Measurements from ENCODE around the gene CNTN4. TPM values are rescaled to one million over a fixed set of nuclear protein-coding genes. Genes with fewer than 3 reads are reported as not detected.

CNTN4 gene
- total and polyA plus RNA-seq, 2 donors (not counting 3 experiments of a cell fraction or from before 2014, with no cell fraction given) = not detected

DNA sequence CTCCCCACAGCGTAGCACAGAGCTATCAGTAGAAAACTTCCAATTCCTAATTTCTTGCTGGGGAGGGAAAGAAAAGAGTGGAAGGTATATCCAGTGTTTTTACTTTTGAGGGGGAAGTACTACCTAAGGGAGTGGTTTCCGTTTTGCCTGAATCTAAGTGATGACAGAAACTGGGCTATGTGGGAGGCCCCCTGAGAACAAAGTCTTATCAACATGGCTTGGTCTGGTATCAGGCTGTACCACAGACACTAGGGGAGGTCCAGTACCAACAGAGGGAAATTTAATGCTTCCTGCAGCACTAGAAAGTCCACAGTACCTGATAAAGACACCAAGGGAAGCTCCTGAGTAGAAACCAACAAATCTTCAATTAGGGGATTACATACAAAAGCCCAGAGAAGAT is 812.3 kb downstream of the CNTN4 start:
- Histone ChIP-seq H3K4me3 (replicated peaks in 1 of 3; ENCODE audit: insufficient read depth in 1 of 3, low read depth in 1 of 3, low read length in 3 of 3) (no peak overlapping the region), H3K27me3 (ENCODE audit: control insufficient read depth in 2 of 2, insufficient read depth in 2 of 2, low read length in 2 of 2) (no peaks in the 10 kb centered on the region), H3K9me3 (replicated peaks; ENCODE audit: control insufficient read depth, insufficient read depth, low read length) (peaks cover 1% of the 10 kb centered on the region), H4K20me1 (replicated peaks; ENCODE audit: control insufficient read depth, extremely low read depth, insufficient read depth, low read length) (no peaks in the 10 kb centered on the region), H3K9me1 (replicated peaks; ENCODE audit: control insufficient read depth, extremely low read depth, insufficient read depth, low read length) (no peaks in the 10 kb centered on the region), H3K9ac (replicated peaks; ENCODE audit: extremely low read depth, insufficient read depth, low read length) (no peak overlapping the region), H3K36me3 (ENCODE audit: control insufficient read depth in 2 of 2, extremely low read depth in 1 of 2, insufficient read depth in 2 of 2, low read length in 2 of 2) (no peaks in the 10 kb centered on the region), H3K4me2 (ENCODE audit: insufficient read depth, low read length) (no peak overlapping the region), H3K79me2 (ENCODE audit: control insufficient read depth, insufficient read depth, low read length) (no peaks in the 10 kb centered on the region), H2AFZ (ENCODE audit: low read depth, low read length) (no peak overlapping the region), H3K4me1 (ENCODE audit: control insufficient read depth, extremely low read depth, insufficient read depth, low read length) (no peaks in the 10 kb centered on the region), H3K27ac (ENCODE audit: insufficient read depth, low read depth, low read length) (no peak overlapping the region)
- no peak for TF ChIP-seq GATA2 (IDR thresholded peaks at IDR 0.05; ENCODE audit: insufficient read depth, insufficient read length, low read depth, low read length)
- no peak for TF ChIP-seq JUN (IDR thresholded peaks at IDR 0.05; ENCODE audit: borderline replicate concordance, insufficient read depth, insufficient read length, low read depth)
- TF ChIP-seq FOS (IDR thresholded peaks at IDR 0.05; ENCODE audit: borderline replicate concordance, insufficient read depth, low read length) = no peak
- TF ChIP-seq, protein P1, sequence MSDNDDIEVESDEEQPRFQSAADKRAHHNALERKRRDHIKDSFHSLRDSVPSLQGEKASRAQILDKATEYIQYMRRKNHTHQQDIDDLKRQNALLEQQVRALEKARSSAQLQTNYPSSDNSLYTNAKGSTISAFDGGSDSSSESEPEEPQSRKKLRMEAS (IDR thresholded peaks at IDR 0.05; ENCODE audit: insufficient read depth, insufficient read length) = no peak
- TF ChIP-seq POLR2AphosphoS5 (IDR thresholded peaks at IDR 0.05; ENCODE audit: insufficient read depth, low read depth, low read length) = no peak
- no peak for TF ChIP-seq EZH2 (IDR thresholded peaks at IDR 0.05; ENCODE audit: borderline replicate concordance, low read depth, low read length, severe bottlenecking)
- TF ChIP-seq POLR2A (IDR thresholded peaks at IDR 0.05; ENCODE audit: low read depth, low read length) = no peak
- TF ChIP-seq, protein P2, sequence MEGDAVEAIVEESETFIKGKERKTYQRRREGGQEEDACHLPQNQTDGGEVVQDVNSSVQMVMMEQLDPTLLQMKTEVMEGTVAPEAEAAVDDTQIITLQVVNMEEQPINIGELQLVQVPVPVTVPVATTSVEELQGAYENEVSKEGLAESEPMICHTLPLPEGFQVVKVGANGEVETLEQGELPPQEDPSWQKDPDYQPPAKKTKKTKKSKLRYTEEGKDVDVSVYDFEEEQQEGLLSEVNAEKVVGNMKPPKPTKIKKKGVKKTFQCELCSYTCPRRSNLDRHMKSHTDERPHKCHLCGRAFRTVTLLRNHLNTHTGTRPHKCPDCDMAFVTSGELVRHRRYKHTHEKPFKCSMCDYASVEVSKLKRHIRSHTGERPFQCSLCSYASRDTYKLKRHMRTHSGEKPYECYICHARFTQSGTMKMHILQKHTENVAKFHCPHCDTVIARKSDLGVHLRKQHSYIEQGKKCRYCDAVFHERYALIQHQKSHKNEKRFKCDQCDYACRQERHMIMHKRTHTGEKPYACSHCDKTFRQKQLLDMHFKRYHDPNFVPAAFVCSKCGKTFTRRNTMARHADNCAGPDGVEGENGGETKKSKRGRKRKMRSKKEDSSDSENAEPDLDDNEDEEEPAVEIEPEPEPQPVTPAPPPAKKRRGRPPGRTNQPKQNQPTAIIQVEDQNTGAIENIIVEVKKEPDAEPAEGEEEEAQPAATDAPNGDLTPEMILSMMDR (IDR thresholded peaks at IDR 0.05; ENCODE audit: extremely low read depth in 1 of 2, insufficient read depth in 1 of 2, low read depth in 1 of 2, low read length in 2 of 2) = no peak
- TF ChIP-seq MYC (IDR thresholded peaks at IDR 0.05; ENCODE audit: low read depth, low read length) = no peak
- CTCF ChIA-PET = no interaction called here
- no peak for DNase-seq (ENCODE audit: low read depth, low spot score)
- POLR2A ChIA-PET = no interaction called here
- intact Hi-C loops (cut with micrococcal nuclease) = no loop called here
- dilution Hi-C loops (cut with MboI; ENCODE audit: extremely low pct_ligation_motif_present, low sequenced_read_pairs) = no loop called here
- FAIRE-seq = no peak
- BruUV-seq (replicated peaks) = no TSS peak

Measured in endothelial cell of umbilical vein (primary cell).